SK-N-DZ (cell line): ENCODE results near the gene KATNAL2. TPM values are rescaled to one million over a fixed set of nuclear protein-coding genes. Genes with fewer than 3 reads are reported as not detected.

Experiments used
- DNase-seq: peaks from one replicate; pipeline ENCODE4 v3.0.0-alpha.2; 2015; ENCODE audit warnings: low spot score
- polyA plus RNA-seq, 2 experiments: library from polyadenylated mRNA; depleted of rRNA; stranded (reverse); fragments of >200 nt; gene quantifications; 2 replicates each; pipeline ENCODE4 v1.2.3, GENCODE V29; 2014

KATNAL2 gene, protein sequence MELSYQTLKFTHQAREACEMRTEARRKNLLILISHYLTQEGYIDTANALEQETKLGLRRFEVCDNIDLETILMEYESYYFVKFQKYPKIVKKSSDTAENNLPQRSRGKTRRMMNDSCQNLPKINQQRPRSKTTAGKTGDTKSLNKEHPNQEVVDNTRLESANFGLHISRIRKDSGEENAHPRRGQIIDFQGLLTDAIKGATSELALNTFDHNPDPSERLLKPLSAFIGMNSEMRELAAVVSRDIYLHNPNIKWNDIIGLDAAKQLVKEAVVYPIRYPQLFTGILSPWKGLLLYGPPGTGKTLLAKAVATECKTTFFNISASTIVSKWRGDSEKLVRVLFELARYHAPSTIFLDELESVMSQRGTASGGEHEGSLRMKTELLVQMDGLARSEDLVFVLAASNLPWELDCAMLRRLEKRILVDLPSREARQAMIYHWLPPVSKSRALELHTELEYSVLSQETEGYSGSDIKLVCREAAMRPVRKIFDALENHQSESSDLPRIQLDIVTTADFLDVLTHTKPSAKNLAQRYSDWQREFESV
- 0.35 and 1.3 TPM in 2 replicates for polyA plus RNA-seq (2014; cell fraction: cytosol; rRNA removed)
- polyA plus RNA-seq (2014; cell fraction: nucleus; rRNA removed), result 1.1 and 1.8 TPM in 2 replicates

DNA sequence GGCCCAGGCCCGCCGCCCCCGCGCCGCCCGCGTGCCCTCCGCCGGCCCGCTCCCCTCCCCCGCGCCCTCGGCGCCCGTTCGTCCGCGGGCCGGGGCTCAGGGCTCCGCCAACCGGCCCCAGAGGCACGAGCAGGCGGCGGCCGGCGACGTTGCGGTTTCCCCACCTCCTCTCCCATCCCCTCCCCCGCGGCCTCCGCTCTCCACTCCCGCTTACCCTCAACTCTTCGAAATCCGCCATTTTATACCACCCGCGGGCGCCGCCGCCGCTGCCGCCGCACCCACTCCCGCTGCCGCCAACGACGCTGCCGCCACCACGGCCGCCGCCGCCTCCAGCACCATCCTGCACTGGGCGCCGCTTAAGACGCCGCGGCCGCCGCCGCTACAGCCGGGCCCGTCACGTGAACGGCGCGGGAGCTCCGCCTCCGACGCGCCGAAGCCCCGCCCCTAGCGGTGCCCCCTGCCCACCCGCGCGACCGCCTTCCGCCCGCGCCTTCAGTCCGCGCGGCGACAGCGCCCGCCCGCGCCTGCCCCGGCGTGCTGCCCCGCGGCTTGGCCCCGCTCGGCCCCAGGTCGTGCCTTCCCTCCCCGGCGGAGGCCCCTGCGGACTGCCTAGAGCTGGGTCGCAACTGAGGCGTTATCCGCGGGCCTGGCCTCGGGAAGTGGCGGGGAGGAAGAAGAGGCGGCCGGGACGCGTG lies at the start of gene KATNAL2, which contains the start of gene PIAS2:
KATNAL2 (plus strand) TSS at position 495 of the 695 bp plus-strand sequence. CDS start 29,271 bp downstream, outside the sequence.
PIAS2 (minus strand) TSS at position 400 of the 695 bp plus-strand sequence; CDS start at position 238, 162 bp downstream.
- DNase-seq, result peak; percentile 76

DNA sequence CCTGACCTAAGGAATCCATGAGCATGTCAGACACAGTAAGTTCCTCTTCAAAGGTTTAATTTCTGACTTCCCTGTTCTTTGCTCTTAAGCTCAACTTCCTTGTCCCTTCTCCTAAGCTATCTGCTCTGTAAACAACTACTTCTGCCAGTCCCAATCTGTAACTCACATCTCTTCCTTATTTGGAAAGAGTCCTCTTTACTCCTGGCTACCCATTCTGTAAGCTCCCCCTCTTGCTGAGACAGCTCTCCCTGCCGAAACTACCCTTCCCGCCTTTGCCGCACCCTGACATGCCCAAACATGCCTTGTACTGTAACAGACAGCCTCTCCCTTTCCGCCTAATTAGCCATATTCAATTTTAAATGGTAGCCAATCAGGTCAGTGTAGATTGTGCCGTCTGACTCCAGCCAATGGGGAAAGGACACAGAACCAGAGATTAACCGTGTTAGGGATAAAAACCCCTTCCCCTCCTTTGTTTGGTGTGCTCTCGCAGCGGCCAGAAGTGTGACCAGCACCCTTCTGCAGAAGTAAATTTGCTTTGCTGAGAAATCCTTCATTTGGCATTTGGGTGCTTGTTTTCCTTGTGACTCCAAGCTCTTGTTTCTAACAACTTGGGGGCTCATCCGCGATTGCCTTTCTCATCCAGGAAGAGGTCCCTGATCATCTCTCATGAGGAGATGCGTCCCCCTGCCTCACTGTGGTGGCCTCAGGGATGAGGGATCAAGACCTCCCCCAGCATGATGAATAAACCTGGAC lies 49.1 kb upstream of the KATNAL2 start:
- DNase-seq, result no peak

DNA sequence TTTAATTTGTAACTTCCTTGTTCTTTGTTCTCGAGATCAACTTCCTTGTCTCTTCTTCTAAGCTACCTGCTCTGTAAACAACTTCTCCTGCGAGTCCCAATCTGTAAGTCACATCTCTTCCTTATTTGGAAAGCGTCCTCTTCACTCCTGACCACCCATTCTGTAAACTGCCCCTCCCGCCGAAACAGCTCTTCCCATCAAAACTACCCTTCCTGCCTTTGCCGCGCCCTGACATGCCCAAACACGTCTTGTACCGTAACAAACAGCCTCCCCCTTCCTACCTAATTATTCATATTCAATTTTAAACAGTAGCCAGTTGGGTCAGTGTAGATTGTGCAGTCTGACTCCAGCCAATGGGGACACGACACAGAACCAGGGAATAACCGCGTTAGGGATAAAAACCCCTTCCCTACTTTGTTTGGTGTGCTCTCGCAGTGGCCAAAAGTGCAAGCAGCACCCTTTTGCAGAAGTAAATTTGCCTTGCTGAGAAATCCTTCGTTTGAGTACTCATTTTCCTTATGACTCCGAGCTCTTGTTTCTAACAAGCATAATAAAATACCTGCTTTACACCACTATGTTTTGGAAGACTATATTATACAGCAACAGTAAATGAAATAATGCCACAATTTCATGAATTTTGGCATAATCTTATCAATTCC lies 39.9 kb upstream of the KATNAL2 start:
- no peak for DNase-seq

DNA sequence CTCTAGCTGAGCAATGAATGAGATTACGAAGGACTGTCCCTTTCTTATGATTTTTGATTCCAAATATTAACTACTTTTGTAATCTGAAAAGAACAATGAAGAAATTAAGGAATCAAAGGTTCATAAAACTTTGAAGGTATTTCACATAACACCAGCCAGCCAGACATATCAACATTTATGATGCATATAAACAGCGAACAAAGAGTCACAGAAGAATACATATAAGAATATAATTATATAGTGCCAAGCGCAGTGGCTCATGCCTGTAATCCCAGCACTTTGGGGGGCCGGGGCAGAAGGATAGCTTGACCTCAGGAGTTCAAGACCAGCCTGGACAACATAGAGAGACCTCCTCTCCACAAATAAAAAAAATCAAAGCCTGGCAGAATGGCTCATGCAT lies 34.2 kb upstream of the KATNAL2 start:
- no peak for DNase-seq

DNA sequence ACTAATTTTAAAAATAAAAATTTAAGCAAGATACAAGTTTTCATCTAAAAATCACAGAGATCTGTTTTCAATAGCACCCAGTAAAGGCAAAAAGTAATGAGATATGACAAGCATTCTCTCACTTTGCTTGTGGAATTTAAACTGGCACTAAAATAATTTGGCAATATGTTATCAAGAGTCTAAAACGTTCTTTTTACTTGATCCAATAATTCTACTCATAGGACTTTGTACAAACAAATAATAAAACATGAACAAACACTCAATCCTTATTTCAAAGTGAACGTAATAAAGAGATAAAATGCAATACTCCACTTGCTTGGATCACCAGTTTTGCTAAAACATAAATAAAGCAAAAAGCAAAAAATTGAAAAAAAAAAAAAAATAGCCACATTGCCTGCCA lies 30.5 kb upstream of the KATNAL2 start:
- no peak for DNase-seq

DNA sequence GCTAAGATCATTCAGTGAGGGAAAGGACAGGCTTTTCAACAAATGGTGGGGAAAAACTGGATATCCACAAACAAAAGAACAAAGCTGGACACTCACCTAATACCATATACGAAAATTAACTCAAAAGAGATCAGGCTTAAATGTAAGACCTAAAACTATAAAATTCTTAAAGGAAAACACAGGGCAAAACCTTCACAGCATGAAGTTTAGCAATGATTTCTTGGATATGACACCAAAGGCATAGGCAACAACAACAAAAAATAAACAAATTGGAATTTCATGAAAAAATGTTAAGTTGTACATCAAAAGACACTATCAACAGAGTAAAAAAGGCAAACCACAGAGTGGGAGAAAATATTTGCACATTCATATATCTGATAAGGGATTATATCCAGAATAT lies 28.4 kb upstream of the KATNAL2 start:
- no peak for DNase-seq

DNA sequence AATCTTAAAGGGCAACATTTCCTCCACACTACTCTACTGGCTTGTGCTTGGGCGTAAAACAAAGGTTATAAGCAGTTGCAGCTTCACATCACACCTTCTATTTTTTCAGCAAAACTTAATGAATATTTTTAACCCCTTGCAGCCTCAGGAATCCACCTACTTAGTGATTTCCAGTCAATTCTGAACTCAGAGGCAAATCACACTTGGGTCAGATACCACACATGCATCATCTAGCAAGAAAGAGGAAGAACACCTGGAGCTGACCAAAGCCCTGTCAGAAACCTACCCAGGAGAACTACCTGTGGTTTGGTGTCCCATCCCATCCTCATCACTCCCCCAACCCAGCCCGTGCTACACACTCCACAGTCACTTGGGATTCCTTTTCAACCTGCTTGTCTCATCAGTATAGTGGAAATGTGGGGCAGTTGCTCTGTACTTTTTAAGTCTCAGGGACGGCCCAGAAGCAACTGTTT lies 25.6 kb upstream of the KATNAL2 start:
- no peak for DNase-seq

DNA sequence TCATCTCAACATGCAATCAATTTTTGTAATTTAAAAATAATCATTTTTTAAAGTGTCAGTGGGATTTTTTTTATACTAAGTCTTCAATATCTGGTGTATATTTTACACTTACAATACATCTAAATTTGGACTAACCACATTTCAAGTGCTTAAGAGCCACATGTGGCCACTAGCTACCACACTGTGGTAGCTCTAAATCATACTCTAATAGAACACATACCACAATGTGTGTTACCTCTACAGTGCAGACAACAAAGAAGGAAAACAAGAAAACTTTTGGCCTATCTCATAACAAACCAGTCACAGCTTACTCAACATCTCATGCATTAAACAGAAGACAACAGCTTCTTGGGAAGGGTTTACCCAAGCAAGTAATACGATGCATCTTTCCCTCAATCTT lies 24.6 kb upstream of the KATNAL2 start:
- no peak for DNase-seq

DNA sequence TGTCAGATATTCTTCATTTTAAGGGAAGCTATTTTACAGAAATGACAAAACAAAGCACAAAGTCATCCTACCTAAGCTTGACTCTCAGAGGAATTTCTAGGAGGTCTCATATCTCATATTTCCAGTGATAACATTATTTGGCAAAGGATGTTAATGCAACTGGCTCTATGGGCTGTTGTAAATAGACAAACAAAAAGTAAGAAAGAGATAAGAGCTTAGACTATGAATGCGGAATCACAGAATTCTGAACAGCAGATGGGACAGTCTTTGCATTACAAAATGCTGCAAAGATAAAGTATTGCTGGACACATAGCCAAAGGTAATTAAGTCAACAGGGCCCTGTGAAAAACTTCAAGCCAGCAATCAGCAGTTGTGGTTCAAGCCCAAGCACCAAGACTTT lies 24.0 kb upstream of the KATNAL2 start:
- no peak for DNase-seq

DNA sequence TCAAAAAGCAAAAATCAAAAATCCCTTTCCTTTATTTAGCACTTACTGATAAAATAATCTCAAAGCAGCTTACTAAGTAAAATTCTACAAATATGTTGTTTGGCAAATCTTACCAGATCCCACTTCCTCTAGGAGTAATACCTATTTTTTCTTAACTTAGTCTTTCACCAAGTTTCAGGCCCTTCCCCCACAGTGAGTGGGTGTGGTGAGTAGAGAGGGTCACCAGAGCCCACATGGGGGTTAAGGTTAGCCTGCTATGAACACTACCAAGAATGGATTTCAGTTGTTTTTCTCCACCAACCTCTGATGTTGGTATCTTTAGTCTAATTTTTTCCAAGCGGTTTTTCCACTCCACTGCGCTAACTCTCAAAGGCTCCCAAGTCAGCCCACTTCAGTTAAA lies 23.3 kb upstream of the KATNAL2 start:
- DNase-seq, result no peak

DNA sequence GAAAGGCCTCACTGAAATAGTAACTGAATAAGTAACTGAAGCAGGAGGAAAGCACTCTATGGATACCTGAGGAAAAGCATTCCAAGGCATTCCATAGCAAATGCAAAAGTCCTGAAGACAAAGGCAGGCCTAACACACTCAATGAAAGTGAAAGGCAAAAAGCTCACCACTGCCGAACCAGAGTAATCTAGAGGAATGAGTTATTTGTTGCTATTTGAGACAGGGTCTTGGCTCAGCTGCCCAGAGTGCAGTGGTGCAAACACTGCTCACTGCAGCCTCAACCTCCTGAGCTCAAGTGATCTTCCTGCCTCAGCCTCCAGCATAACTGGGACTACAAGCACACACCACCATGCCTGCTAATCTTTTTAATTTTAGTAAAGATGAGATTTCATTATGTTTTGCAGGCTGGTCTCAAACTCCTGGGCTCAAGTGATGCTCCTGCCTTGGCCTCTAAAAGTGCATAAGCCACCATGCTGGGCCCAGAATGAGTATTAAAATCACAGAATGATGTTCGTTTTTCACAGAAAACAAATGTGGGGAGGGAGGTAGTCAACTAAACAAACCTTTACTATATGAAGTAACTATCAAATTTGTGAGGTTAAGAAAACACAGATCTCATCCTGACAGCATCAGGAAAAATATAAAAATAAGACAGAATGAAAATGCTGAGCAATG lies 18.0 kb upstream of the KATNAL2 start:
- DNase-seq, result no peak

DNA sequence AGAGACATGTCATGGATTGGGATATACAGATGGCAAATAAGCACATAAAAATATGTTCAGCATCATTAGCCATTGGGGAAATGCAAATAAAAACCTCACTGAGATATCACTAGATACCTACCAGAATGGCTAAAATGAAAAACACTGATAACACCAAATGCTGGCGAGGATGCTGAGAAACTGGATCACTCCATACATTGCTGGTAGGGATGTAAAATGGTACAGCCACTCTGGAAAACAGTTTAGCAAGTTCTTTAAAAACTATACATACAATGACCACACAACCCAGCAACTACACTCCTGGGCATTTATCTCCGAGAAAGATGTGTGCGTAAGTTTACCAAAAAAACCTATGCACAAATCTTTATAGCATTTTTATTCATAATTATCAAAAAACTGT lies 14.0 kb upstream of the KATNAL2 start:
- DNase-seq, result no peak

DNA sequence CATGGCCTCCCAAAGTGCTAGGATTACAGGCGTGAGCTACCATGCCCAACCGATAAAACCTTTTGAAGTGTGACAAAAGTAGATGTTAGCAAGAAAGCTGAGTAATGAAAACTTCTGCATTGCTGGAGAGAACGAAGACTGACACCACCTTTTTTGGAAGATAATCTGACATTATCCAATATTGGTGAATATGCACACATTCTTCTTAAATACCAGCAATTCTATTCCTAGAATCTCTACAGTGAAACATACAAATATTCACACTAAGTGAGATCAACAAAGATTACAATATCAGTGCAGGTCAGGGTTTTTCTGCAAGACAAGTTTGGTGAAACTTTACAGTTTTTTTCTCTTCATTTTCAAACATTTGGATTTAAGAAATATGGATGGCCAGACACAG lies 7.9 kb upstream of the KATNAL2 start:
- DNase-seq, result no peak

DNA sequence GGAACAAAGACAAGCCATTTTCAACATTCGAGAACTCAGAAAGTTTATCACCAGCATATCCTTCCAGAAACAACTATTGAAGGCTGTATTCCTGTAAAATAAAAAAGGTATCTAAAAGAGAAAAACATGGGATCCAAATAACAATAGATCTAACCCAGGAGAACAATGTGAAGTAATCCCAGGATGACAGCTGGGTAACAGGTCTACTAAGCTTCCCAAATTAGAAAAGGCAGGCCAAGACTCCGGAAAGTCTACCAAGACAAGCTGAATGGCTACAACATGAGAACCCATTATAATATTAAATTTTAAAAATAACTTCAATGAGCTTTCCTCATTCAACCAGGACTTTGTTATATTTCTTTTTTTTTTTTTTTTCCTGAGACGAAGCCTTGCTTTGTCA lies 6.5 kb upstream of the KATNAL2 start:
- no peak for DNase-seq

DNA sequence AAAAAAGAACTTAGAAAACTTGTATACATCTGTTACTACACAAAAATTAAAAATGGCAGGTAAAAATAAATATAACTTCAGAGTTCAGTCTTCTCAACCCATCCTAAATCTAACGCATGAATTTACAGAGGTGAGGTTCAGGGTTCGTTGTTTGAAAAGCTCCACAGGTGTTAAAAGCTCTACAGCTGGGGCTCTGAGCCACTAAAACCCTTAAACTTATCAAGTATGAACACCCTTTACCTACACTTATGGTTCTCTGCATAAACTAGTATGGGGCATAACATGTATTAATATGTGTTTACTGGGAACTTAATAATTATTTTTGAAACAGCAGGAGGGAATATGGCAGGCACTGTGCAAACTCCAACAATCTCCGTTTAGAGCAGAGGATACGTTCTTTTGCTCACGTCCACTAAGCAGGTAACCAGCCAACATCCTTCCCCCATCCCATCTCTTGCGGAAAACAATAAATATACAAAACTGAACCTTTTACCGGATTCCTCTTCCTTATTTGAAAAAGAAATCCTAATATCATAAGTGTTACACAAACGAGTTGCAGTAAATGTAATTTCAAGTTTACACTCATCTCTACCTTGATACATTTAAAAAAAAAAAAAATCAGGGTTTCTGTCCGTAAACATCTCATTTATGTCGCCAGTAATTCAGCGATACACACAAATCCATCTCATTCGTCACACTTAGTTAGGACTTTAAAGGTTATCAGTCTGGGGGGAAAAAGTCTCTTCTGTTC lies 1.4 kb upstream of the KATNAL2 start:
- DNase-seq, result no peak

DNA sequence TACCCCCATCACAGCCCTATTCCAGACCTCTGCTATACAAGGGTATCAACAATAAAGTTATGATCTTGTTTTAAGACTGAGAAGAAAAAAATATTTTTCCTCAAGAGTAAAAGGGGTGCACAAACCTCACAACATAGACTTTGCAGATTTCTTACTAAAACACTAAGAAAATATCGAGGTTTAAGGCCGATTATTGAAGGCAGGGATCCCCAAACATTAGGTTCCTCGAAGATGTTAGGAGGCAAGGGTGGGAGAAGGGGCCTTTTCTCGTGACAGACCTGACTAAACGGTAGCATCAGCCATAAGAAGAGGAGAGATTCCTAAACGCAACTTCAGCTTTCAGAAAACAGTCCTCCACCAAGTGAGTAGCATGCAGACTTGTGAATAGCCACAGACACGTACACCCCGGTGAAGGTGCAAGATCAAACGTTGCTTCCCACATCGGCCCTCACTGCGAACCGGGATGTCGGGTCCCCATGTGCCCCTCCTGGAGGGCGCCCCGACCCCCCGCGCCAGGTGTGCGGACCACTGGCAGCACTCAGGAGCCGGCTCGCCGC lies 773 bp upstream of the KATNAL2 start:
- DNase-seq, result peak; percentile 32

DNA sequence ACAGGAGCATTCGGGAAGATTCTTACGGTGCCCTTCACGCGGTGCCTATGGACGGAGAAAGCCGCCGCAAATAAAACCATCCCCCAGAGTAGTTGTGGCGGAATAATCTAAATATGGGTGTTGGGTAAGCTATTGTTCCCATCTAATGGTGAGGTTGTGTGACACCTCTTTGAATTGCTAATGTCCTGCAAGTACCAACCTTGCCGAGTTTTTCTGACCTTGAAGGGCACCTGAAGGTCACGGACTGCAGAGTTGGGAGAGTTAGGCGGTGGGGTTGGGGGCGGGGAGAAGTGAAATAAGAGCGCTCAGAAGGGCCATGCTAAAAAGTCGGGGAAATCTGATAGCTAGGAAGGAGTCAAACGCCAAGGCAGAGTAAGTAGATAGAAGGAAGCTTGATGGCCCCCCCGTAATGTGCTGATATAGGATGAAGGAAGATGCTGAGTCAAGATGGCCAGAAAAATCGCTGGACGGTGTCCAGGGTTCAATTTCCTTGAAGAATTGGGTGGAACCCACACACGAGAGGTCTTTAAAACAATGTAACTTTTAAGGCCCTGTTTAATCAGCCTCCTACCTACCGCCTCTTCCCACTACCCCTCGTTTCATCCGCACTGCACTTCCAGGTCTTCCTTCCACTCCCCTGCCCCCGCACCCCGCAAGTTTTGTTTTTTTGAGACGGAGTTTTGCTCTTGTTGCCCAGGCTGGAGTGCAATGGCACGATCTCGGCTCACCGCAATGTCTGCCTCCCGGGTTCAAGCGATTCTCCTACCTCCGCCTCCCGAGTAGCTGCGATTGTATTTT lies 600 bp downstream of the KATNAL2 start:
- no peak for DNase-seq

DNA sequence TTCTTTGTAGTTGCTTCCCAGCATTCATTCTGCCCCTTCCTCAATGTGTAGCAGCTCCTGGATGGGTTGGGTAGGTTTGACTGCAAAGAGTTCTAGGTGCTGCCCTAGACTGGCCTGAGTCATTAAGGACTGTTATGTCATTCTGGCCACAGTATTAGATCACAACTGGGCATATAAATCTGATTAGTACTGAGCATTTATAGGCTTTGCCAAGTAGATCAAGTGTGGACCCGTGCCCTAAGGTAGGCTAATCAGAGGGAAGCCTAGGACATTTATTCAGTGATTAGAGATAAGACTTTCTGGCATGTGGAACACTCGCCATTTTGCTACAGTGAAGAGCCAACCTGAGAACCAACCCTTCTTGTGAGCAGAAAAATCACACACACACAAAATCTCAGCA lies 2.7 kb downstream of the KATNAL2 start:
- DNase-seq, result no peak

DNA sequence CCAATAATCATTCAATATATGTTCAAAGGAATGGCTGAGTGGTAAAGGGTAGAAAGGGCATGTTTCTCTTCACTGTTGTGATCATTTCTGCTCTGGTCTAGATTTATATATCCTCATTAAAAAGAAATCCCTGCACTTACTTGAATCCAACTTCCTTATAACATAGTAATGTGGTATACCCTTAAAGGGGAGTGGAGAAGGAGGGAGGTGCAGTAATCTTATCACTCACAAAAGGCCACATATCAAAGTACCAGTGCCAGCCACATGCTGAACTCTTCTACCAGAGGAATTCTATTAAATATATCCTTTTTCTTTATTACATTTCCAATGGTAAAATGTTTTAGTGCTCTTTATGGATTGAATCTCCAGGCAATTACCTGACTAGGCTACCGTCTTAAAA lies 3.3 kb downstream of the KATNAL2 start:
- DNase-seq, result no peak
